Karpas-422 (cell line): Measurements from ENCODE around the gene GPATCH2. TPM values are rescaled to one million over a fixed set of nuclear protein-coding genes. Genes with fewer than 3 reads are reported as not detected.

Experiments
- DNase-seq: peaks from one replicate; pipeline ENCODE4 v3.0.0-alpha.2; 2015
- H2AFZ ChIP-seq: fragments of 200-600 bp; sonication (generic); 2 replicates; pipeline ENCODE4 v1.6.1; 2014; ENCODE audit warnings: antibody characterized with exemption, low read length, mixed read lengths
- H3K27ac ChIP-seq: fragments of 200-600 bp; sonication (generic); 2 replicates; pipeline ENCODE4 v1.5.1; 2014; ENCODE audit warnings: mild to moderate bottlenecking, low read length, moderate library complexity
- H3K27me3 ChIP-seq: fragments of 200-600 bp; sonication (generic); 2 replicates; pipeline ENCODE4 v1.6.1; 2014; ENCODE audit warnings: low read length, mixed read lengths
- H3K36me3 ChIP-seq: fragments of 200-600 bp; sonication (generic); 2 replicates; pipeline ENCODE4 v1.6.1; 2014; ENCODE audit warnings: low read length, mixed read lengths; ENCODE audit not compliant: insufficient read depth
- H3K4me1 ChIP-seq: fragments of 200-600 bp; sonication (generic); 2 replicates; pipeline ENCODE4 v1.6.1; 2014; ENCODE audit warnings: mild to moderate bottlenecking, low read length, mixed read lengths
- H3K4me2 ChIP-seq: fragments of 200-600 bp; sonication (generic); 2 replicates; pipeline ENCODE4 v1.6.1; 2014; ENCODE audit warnings: low read length, low read depth, mild to moderate bottlenecking; ENCODE audit not compliant: poor library complexity, severe bottlenecking
- H3K4me3 ChIP-seq: fragments of 200-600 bp; sonication (generic); 2 replicates; pipeline ENCODE4 v1.5.1; 2014; ENCODE audit warnings: mild to moderate bottlenecking, antibody characterized with exemption, low read length, mixed read lengths
- H3K79me2 ChIP-seq: fragments of 200-600 bp; sonication (generic); 2 replicates; pipeline ENCODE4 v1.6.1; 2014; ENCODE audit warnings: mild to moderate bottlenecking, low read length, mixed read lengths
- H3K9ac ChIP-seq: fragments of 200-600 bp; sonication (generic); 2 replicates; pipeline ENCODE4 v1.6.0; 2014; ENCODE audit warnings: low read length
- H3K9me2 ChIP-seq: fragments of 200-600 bp; sonication (generic), shearing (Covaris generic); replicated peaks from 2 replicates; pipeline ENCODE4 v1.6.0; 2014; ENCODE audit warnings: mild to moderate bottlenecking, low read length, moderate library complexity; ENCODE audit not compliant: insufficient read depth
- H3K9me3 ChIP-seq: fragments of 300-700, 200-600 bp; sonication (generic); 2 replicates; pipeline ENCODE4 v1.6.1; 2014; ENCODE audit warnings: low read length, mixed read lengths
- H4K20me1 ChIP-seq: fragments of 200-600 bp; sonication (generic); 2 replicates; pipeline ENCODE4 v1.6.1; 2014; ENCODE audit warnings: mild to moderate bottlenecking, antibody characterized with exemption, low read length, low read depth; ENCODE audit not compliant: insufficient read depth
- total RNA-seq: library from RNA; depleted of rRNA; stranded (reverse); fragments of >200 nt; shearing (Covaris generic); gene quantifications from 2 replicates; pipeline ENCODE4 v1.2.3, GENCODE V29; 2014; ENCODE audit warnings: low replicate concordance

The GPATCH2 gene
- total RNA-seq, 1 experiment from 2014 or later: 26.8 TPM

GRCh38 chr1:217554849-217555248 lies 76.0 kb downstream of the GPATCH2 start:
- no peak overlapping the region for H3K4me3 ChIP-seq
- H3K79me2 ChIP-seq: peaks cover 3% of the 10 kb centered on the region; the same call in 1 of the 2 replicates
- H2AFZ ChIP-seq: no peak overlapping the region
- H3K4me1 ChIP-seq: peaks cover 17% of the 10 kb centered on the region
- H4K20me1 ChIP-seq: no peaks in the 10 kb centered on the region
- no peaks in the 10 kb centered on the region for H3K9me3 ChIP-seq
- no peak overlapping the region for H3K9ac ChIP-seq
- no peak for DNase-seq
- H3K27ac ChIP-seq: no peak overlapping the region
- H3K27me3 ChIP-seq: no peaks in the 10 kb centered on the region
- no peaks in the 10 kb centered on the region; the same call in 1 of the 2 replicates for H3K36me3 ChIP-seq
- H3K4me2 ChIP-seq: no peak overlapping the region
- no peaks in the 10 kb centered on the region for H3K9me2 ChIP-seq

- no peak overlapping the region for H3K4me3 ChIP-seq
- peaks cover 17% of the 10 kb centered on the region for H3K4me1 ChIP-seq
- no peak overlapping the region for H3K9ac ChIP-seq
- no peak overlapping the region for H2AFZ ChIP-seq
- H3K9me2 ChIP-seq: no peaks in the 10 kb centered on the region
- no peaks in the 10 kb centered on the region; the same call in 1 of the 2 replicates for H3K36me3 ChIP-seq
- DNase-seq: no peak
- H3K9me3 ChIP-seq: no peaks in the 10 kb centered on the region
- peaks cover 3% of the 10 kb centered on the region; the same call in 1 of the 2 replicates for H3K79me2 ChIP-seq
- no peaks in the 10 kb centered on the region for H4K20me1 ChIP-seq
- H3K27ac ChIP-seq: no peak overlapping the region
- no peaks in the 10 kb centered on the region for H3K27me3 ChIP-seq
- no peak overlapping the region for H3K4me2 ChIP-seq
These were observed 76.9 kb downstream of the GPATCH2 start for GRCh38 chr1:217553949-217554509.

- H2AFZ ChIP-seq: no peak overlapping the region
- peaks cover 4% of the 10 kb centered on the region; the same call in 1 of the 2 replicates for H3K36me3 ChIP-seq
- H3K9me2 ChIP-seq: no peaks in the 10 kb centered on the region
- peaks cover 17% of the 10 kb centered on the region for H3K4me1 ChIP-seq
- H4K20me1 ChIP-seq: no peaks in the 10 kb centered on the region
- no peak for DNase-seq
- no peak overlapping the region for H3K4me3 ChIP-seq
- no peak overlapping the region for H3K27ac ChIP-seq
- H3K27me3 ChIP-seq: no peaks in the 10 kb centered on the region
- H3K79me2 ChIP-seq: peaks cover 3% of the 10 kb centered on the region; the same call in 1 of the 2 replicates
- H3K9ac ChIP-seq: no peak overlapping the region
- H3K9me3 ChIP-seq: no peaks in the 10 kb centered on the region
- no peak overlapping the region for H3K4me2 ChIP-seq
These were observed 78.4 kb downstream of the GPATCH2 start for GRCh38 chr1:217552339-217552951.

- no peaks in the 10 kb centered on the region for H3K36me3 ChIP-seq
- H3K9me3 ChIP-seq: no peaks in the 10 kb centered on the region
These were observed 88.1 kb downstream of the GPATCH2 start for GRCh38 chr1:217542837-217543236.

GRCh38 chr1:217542136-217542777 lies 88.6 kb downstream of the GPATCH2 start:
- no peak overlapping the region for H3K9ac ChIP-seq
- no peak for DNase-seq
- H3K4me2 ChIP-seq: peak overlapping the region; percentile 40
- H3K4me1 ChIP-seq: peaks cover 43% of the 10 kb centered on the region
- H3K9me2 ChIP-seq: no peaks in the 10 kb centered on the region
- H3K9me3 ChIP-seq: no peaks in the 10 kb centered on the region
- H3K27me3 ChIP-seq: no peaks in the 10 kb centered on the region
- H3K27ac ChIP-seq: peak overlapping the region; percentile 80
- no peaks in the 10 kb centered on the region for H4K20me1 ChIP-seq
- H3K4me3 ChIP-seq: no peak overlapping the region
- H3K36me3 ChIP-seq: no peaks in the 10 kb centered on the region
- peaks cover 23% of the 10 kb centered on the region for H3K79me2 ChIP-seq
- H2AFZ ChIP-seq: no peak overlapping the region

More at GRCh38 chr1:217542837-217543236, 88.1 kb downstream of the GPATCH2 start:
- DNase-seq: peak; percentile 92
- Histone ChIP-seq H4K20me1 (no peaks in the 10 kb centered on the region), H3K27ac (peak overlapping the region; percentile 80), H3K4me1 (peaks cover 43% of the 10 kb centered on the region), H3K4me2 (peak overlapping the region; percentile 40), H2AFZ (no peak overlapping the region), H3K9me2 (no peaks in the 10 kb centered on the region), H3K9ac (no peak overlapping the region), H3K27me3 (no peaks in the 10 kb centered on the region), H3K79me2 (peaks cover 23% of the 10 kb centered on the region), H3K4me3 (no peak overlapping the region)

GRCh38 chr1:217540321-217540720 lies 90.6 kb downstream of the GPATCH2 start:
- Histone ChIP-seq H3K9ac (no peak overlapping the region), H3K27ac (no peak overlapping the region), H3K4me3 (no peak overlapping the region), H3K27me3 (no peaks in the 10 kb centered on the region), H3K36me3 (no peaks in the 10 kb centered on the region), H3K79me2 (peaks cover 23% of the 10 kb centered on the region), H3K9me3 (no peaks in the 10 kb centered on the region), H2AFZ (no peak overlapping the region), H4K20me1 (no peaks in the 10 kb centered on the region), H3K9me2 (0 out of 2 replicates have a peak, but pooled peaks cover 3% of the 10 kb centered on the region), H3K4me1 (peaks cover 43% of the 10 kb centered on the region), H3K4me2 (no peak overlapping the region)
- DNase-seq: no peak

GRCh38 chr1:217539510-217539909 lies 91.4 kb downstream of the GPATCH2 start:
- Histone ChIP-seq H3K27ac (no peak overlapping the region), H3K4me2 (no peak overlapping the region), H3K9ac (no peak overlapping the region), H2AFZ (no peak overlapping the region), H4K20me1 (no peaks in the 10 kb centered on the region), H3K4me3 (no peak overlapping the region), H3K9me2 (0 out of 2 replicates have a peak, but pooled peaks cover 3% of the 10 kb centered on the region), H3K27me3 (no peaks in the 10 kb centered on the region), H3K36me3 (no peaks in the 10 kb centered on the region), H3K9me3 (no peaks in the 10 kb centered on the region), H3K79me2 (peaks cover 23% of the 10 kb centered on the region), H3K4me1 (peaks cover 43% of the 10 kb centered on the region)
- no peak for DNase-seq

GRCh38 chr1:217535601-217536377 lies 95.1 kb downstream of the GPATCH2 start:
- Histone ChIP-seq H3K27ac (no peak overlapping the region), H3K9me2 (0 out of 2 replicates have a peak, but pooled peaks cover 3% of the 10 kb centered on the region), H3K4me3 (no peak overlapping the region), H3K4me2 (no peak overlapping the region), H3K27me3 (no peaks in the 10 kb centered on the region), H2AFZ (no peak overlapping the region), H3K9me3 (no peaks in the 10 kb centered on the region), H3K4me1 (peaks cover 9% of the 10 kb centered on the region), H3K36me3 (no peaks in the 10 kb centered on the region), H3K9ac (no peak overlapping the region), H4K20me1 (no peaks in the 10 kb centered on the region), H3K79me2 (peaks cover 14% of the 10 kb centered on the region)
- no peak for DNase-seq
